GM19468 (cell line): ENCODE results near the gene USP9Y.

Experiments used
- ATAC-seq: cut with Tn5 transposase; IDR thresholded peaks from one replicate; pipeline ENCODE4 v1.9.1; 2021; ENCODE audit warnings: mild to moderate bottlenecking, moderate library complexity, moderate number of reproducible peaks; ENCODE audit not compliant: unreplicated experiment; ENCODE audit errors: extremely low read depth

USP9Y gene

DNA sequence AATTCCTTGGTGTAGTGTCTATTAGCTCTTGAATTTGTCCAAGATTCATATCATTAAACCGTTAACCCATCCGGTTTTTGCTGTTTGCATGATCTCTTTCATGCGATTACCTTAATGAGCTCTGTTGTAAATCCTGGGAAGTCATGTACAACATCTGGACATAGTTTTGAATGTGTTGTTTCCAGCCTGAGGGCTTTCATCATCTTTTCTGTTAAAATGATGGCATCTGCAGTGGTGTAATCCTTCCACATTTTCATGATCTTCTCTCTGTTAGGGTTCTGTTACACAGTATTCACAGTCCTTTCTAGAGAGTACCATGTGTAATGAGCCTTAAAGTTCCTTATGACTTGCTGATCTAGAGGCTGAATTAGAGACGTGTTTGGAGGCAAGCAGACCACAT, 64.9 kb downstream of the USP9Y start:
- ATAC-seq: no peak

DNA sequence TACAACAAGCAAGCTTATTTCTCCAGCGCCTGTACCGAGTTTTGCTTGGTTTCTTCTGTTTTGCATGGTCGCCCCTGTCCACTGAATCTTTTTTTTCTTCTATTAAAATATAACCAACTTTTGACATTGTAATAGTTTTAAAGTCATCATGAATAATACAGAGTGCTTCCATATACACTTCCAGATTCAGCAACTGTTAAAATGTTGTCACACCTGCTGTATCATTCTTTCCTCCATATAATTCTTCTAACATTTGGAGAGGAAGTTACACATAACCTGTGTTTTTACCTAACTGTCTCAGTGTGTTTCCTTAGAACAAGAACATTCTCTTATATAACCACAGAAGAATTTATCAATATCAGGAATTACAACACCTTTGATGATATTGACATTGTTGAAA, 83.5 kb downstream of the USP9Y start:
- ATAC-seq: no peak

DNA sequence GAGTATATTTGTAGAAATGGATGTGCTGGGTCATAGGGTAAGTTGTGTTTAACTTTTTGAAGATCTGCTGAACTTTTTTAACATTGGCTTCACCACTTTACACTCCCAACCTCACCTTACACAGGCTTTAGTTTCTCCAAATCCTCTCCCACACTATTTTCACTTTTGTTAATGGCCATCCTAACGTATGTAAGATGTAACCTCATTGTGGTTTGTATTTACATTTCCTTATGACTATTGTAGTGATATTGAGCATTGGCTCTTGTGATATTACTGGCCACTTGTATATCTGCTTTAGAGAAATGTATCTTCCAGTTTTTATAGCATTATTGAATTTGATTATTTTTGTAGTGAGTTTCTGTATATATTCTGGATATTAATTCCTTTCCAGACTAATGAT, 93.0 kb downstream of the USP9Y start:
- no peak for ATAC-seq

- ATAC-seq: no peak
These were observed 107.0 kb downstream of the USP9Y start for GRCh38 chrY:12808046-12808445.

GRCh38 chrY:12809034-12809433, 108.0 kb downstream of the USP9Y start:
- ATAC-seq: no peak

DNA sequence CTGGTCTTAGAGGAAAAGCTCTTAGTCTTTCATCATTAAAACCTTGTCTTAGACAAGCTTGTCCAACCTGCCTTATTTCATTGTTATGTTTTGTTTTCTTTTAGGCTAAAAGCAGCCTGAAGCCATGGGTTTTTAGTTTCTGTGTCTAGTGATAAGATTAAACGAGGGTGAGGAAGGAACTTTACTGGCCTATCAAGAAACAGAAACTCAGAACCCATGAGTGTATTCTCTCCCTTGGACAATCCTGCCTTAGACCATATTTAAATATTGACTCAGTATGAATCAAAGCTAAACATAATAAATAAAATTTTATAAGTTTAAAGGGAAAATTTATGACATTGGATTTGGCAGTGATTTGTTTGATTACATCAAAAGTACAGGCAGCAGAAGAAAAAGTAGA, 122.4 kb downstream of the USP9Y start:
- no peak for ATAC-seq

GRCh38 chrY:12826791-12827190, 125.8 kb downstream of the USP9Y start:
- ATAC-seq: no peak

- ATAC-seq: no peak
These were observed 132.3 kb downstream of the USP9Y start for GRCh38 chrY:12833284-12833683.

- no peak for ATAC-seq
These were observed 136.5 kb downstream of the USP9Y start for GRCh38 chrY:12837550-12837949.

GRCh38 chrY:12841368-12841767, 140.3 kb downstream of the USP9Y start:
- no peak for ATAC-seq

- no peak for ATAC-seq
These were observed 145.8 kb downstream of the USP9Y start for GRCh38 chrY:12846793-12847192.

DNA sequence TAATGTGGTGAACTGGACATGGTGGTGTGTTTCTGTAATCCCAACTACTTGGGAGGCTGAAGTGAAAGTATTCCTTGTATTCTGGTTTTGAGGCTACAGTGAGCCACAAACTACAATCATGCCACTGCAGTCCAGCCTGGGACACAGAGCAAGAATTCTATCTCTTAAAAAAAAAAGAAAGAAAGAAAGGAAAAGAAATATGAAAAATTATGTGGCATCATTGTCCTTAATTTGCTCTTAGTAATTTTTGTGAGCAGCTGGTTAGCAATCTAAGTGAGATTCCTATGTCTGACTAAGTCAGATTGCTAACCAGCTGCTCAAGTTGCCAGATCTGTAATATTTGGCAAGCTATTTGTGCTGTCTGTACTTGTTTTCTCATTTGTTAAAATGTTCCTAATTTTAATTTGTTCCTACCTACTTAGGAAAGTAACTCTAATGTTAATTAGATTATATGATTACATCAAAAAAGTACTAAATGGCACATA, 154.8 kb downstream of the USP9Y start:
- no peak for ATAC-seq

DNA sequence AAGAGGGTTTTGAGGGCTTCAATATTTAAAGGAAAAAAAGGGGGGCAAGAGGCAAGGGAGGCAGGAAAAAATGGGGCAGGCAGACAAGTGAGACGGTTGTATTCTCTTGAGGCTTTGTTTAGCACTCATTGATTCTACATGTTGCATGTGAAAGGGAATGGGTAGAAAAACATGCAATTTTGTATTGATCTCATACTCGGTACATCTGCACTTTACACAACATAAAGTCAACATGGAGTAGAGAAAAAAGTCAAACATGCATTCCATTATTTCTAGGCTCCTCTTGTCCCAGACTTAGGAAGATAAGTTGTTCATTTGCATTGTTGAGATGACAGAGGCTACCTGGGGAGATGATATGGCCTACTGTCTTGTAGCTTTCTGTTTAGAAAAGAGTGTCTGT, 166.9 kb downstream of the USP9Y start:
- no peak for ATAC-seq

GRCh38 chrY:12896973-12897372, 195.9 kb downstream of the USP9Y start:
- no peak for ATAC-seq

GRCh38 chrY:12898604-12899003, 197.6 kb downstream of the USP9Y start:
- no peak for ATAC-seq

DNA sequence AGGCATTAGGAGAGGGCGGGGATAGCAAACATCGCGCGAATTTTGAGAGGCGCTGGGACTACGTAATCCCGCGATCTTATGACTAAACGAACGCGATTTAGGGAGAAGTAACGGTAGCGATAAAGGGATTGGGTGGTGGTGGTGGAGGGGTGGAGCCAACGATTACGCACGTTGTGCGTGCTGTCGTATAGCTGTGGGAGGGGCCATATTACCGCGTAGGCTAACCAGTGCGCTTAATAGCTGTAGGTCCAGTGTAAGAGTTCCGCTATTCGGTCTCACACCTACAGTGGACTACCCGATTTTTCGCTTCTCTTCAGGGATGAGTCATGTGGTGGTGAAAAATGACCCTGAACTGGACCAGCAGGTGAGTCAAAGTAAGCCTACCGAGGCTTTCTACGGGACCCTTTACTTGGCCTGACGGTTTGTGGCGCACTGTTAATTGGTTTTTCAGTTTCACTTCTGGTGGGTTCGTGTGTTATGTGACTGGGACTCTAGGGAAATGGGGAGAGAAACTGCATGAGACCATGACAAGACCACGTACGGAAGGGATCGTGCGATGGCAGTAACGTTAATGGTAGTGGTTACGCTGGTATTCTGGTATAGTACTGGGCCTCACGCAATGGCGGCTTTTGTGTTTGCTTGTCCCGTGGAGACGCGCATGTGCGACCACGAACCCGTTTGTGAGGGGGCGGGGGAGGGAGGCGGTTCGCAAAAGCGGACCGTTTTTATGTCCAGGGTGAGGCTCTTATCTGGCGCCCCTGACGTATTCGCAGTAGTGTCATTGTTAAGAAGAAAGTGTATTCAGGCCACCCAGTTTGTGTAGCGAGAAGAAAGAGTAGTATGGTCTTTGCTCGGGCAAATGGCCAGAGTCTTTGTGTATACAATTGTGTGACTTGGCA, 203.8 kb downstream of the USP9Y start, which contains the start of gene DDX3Y:
TSS of gene DDX3Y (plus strand) at position 251 of the 899 bp plus-strand sequence. CDS start at position 320, 69 bp downstream.
- ATAC-seq: no peak

DNA sequence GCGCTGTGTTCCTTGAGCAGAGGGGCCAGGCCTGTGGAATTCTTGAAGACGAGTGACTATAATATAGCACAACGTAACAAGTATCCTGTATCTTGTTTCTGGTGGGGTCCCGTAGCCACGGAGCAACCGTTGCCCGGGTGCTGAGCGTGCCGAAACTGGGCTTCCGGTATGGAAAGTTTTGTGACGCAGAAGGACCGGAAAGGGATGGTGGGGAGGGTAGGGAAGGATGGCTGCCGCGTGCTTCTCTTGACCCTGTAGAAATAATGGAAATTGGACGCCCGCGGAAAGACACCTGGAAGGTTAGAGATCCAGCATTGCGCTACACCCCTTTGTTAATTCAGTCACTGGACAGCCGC, 204.5 kb downstream of the USP9Y start:
- no peak for ATAC-seq

DNA sequence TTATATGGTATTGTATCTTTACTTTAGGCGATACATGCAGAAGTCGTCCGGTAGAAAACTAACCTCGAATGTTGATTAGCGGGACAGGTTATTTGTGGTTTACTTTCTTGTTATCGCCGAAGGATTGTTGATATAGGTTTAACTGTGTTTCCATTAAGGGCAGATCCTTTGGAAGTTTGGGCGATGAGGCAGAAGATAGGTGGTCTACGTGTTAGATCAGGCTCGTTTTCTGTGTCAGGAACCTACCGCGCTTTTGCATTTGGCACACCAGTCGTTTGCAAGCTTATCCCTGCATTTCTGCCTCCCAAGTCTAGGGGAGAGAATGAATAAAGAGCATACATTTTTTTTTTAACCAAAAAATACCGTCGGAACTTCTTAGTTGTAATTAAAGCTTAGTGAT, 204.9 kb downstream of the USP9Y start:
- no peak for ATAC-seq
